ENCODE measurements around the gene SEZ6L.

Gene SEZ6L

GRCh38 chr22:26127556-26127955 lies 41.7 kb upstream of the SEZ6L start:
- Histone ChIP-seq H4K20me1 (ENCODE audit: insufficient read depth) (no peaks in the 10 kb centered on the region), H3K27me3 (ENCODE audit: insufficient read depth, low read depth) (no peaks in the 10 kb centered on the region), H3K36me3 (ENCODE audit: insufficient read depth) (no peaks in the 10 kb centered on the region), H3K9ac (no peak overlapping the region), H3K4me1 (ENCODE audit: low read depth, poor library complexity, severe bottlenecking) (peaks cover 14% of the 10 kb centered on the region), H3K4me3 (IDR thresholded peaks at IDR 0.05; ENCODE audit: insufficient read depth, low read depth, low read length) (no peak overlapping the region), H3K4me2 (no peak overlapping the region), H3K27ac (no peak overlapping the region), H2AFZ (ENCODE audit: low read depth) (no peak overlapping the region), H3K79me2 (ENCODE audit: insufficient read depth, low read depth) (no peaks in the 10 kb centered on the region)
- TF ChIP-seq CTCF (conservative IDR thresholded peaks at IDR 0.05; ENCODE audit: low read depth, low read length), result no peak

GRCh38 chr22:26131589-26132154 lies 37.6 kb upstream of the SEZ6L start:
- H2AFZ ChIP-seq (ENCODE audit: low read depth), result no peak overlapping the region
- H3K36me3 ChIP-seq (ENCODE audit: insufficient read depth), result no peaks in the 10 kb centered on the region
- H3K27ac ChIP-seq, result no peak overlapping the region
- no peaks in the 10 kb centered on the region for H4K20me1 ChIP-seq (ENCODE audit: insufficient read depth)
- no peak overlapping the region for H3K9ac ChIP-seq
- H3K27me3 ChIP-seq (ENCODE audit: insufficient read depth, low read depth), result no peaks in the 10 kb centered on the region
- H3K4me3 ChIP-seq (IDR thresholded peaks at IDR 0.05; ENCODE audit: insufficient read depth, low read depth, low read length), result no peak overlapping the region
- H3K79me2 ChIP-seq (ENCODE audit: insufficient read depth, low read depth), result no peaks in the 10 kb centered on the region
- TF ChIP-seq CTCF (conservative IDR thresholded peaks at IDR 0.05; ENCODE audit: low read depth, low read length), result no peak
- no peak overlapping the region for H3K4me2 ChIP-seq
- no peaks in the 10 kb centered on the region for H3K4me1 ChIP-seq (ENCODE audit: low read depth, poor library complexity, severe bottlenecking)

GRCh38 chr22:26134654-26135330 lies 34.5 kb upstream of the SEZ6L start:
- H3K4me3 ChIP-seq (IDR thresholded peaks at IDR 0.05; ENCODE audit: insufficient read depth, low read depth, low read length), result no peak overlapping the region
- peak; percentile 50; the same call in 1 of the 2 replicates for TF ChIP-seq CTCF (conservative IDR thresholded peaks at IDR 0.05; ENCODE audit: low read depth, low read length)
- H3K27me3 ChIP-seq (ENCODE audit: insufficient read depth, low read depth), result no peaks in the 10 kb centered on the region
- H3K4me1 ChIP-seq (ENCODE audit: low read depth, poor library complexity, severe bottlenecking), result no peaks in the 10 kb centered on the region
- H3K27ac ChIP-seq, result no peak overlapping the region
- H4K20me1 ChIP-seq (ENCODE audit: insufficient read depth), result no peaks in the 10 kb centered on the region
- no peak overlapping the region for H2AFZ ChIP-seq (ENCODE audit: low read depth)
- H3K36me3 ChIP-seq (ENCODE audit: insufficient read depth), result no peaks in the 10 kb centered on the region
- no peaks in the 10 kb centered on the region for H3K79me2 ChIP-seq (ENCODE audit: insufficient read depth, low read depth)
- no peak overlapping the region for H3K4me2 ChIP-seq
- no peak overlapping the region for H3K9ac ChIP-seq

GRCh38 chr22:26135806-26136205 lies 33.5 kb upstream of the SEZ6L start:
- H3K4me3 ChIP-seq (IDR thresholded peaks at IDR 0.05; ENCODE audit: insufficient read depth, low read depth, low read length), result no peak overlapping the region
- H3K27me3 ChIP-seq (ENCODE audit: insufficient read depth, low read depth), result no peaks in the 10 kb centered on the region
- no peak overlapping the region for H3K27ac ChIP-seq
- no peak overlapping the region for H2AFZ ChIP-seq (ENCODE audit: low read depth)
- H4K20me1 ChIP-seq (ENCODE audit: insufficient read depth), result no peaks in the 10 kb centered on the region
- H3K79me2 ChIP-seq (ENCODE audit: insufficient read depth, low read depth), result no peaks in the 10 kb centered on the region
- no peak overlapping the region for H3K9ac ChIP-seq
- H3K4me2 ChIP-seq, result no peak overlapping the region
- H3K4me1 ChIP-seq (ENCODE audit: low read depth, poor library complexity, severe bottlenecking), result no peaks in the 10 kb centered on the region
- H3K36me3 ChIP-seq (ENCODE audit: insufficient read depth), result no peaks in the 10 kb centered on the region
- no peak for TF ChIP-seq CTCF (conservative IDR thresholded peaks at IDR 0.05; ENCODE audit: low read depth, low read length)

All from KMS-11 (cell line).